ENCODE measurements around the gene MTFR2. TPM values are rescaled to one million over a fixed set of nuclear protein-coding genes. Genes with fewer than 3 reads are reported as not detected.
A peak's percentile ranks its signal among the peaks of the same experiment; 100 is the strongest.

The MTFR2 gene
- total and polyA plus RNA-seq, 2 of the 13 experiments (the other 11 are each of a cell fraction or from before 2014, with no cell fraction given): 6.7 to 10.7 TPM

DNA sequence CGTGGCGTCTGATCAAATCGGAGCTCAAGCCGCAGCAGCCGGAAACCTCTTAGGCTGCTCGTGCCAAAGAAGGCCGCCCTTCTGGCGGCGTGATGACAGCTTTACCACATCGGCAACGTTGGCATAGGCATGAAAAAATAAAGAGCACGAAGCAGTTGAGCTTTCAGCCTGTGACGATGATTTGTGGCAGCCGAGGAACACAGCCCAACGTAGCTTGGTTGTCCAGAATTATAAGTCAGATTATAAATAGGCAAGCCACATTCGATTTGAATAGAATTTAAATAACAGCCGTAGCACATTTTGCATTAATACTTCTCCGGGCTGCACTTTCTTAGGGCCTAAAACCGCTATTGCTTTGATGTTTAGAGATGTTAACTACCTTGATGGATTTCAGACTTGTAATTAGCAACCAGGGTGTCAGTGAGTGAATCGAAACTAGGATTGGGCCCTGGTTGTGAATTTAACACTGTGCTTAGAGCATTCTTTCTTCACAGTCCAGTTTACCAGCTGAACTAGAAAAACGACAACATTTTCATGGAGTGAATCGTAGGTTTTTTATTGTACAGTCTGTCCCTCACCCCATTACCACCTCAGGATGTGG, 40.4 kb upstream of the MTFR2 start (continued):
- TF ChIP-seq ASH2L (IDR thresholded peaks at IDR 0.05; ENCODE audit: insufficient read length, low read depth, low read length) (no peak), ZNF891 (CRISPR knock-in tag; IDR thresholded peaks at IDR 0.05) (peak; percentile 57; the same call in 1 of the 2 replicates), XBP1 (CRISPR knock-in tag; IDR thresholded peaks at IDR 0.05) (0 out of 2 replicates have a peak, but pooled peaks have one; percentile 15), NR2C2 (CRISPR knock-in tag; IDR thresholded peaks at IDR 0.05; ENCODE audit: borderline replicate concordance) (no peak), HOXA5 (CRISPR knock-in tag; IDR thresholded peaks at IDR 0.05) (no peak), NCOA1 (CRISPR knock-in tag; IDR thresholded peaks at IDR 0.05) (0 out of 2 replicates have a peak, but pooled peaks have one; percentile 0), ZNF766 (CRISPR knock-in tag; IDR thresholded peaks at IDR 0.05; ENCODE audit: borderline replicate concordance) (peak; percentile 57; the same call in 1 of the 2 replicates), ZNF703 (CRISPR knock-in tag; IDR thresholded peaks at IDR 0.05; ENCODE audit: borderline replicate concordance) (no peak), RARG (CRISPR knock-in tag; IDR thresholded peaks at IDR 0.05; ENCODE audit: low read depth) (no peak), ZNF746 (CRISPR knock-in tag; IDR thresholded peaks at IDR 0.05) (peak; percentile 67; the same call in 1 of the 2 replicates), BHLHE40 (IDR thresholded peaks at IDR 0.05; ENCODE audit: low read length) (peak; percentile 61; the same call in 1 of the 2 replicates), ZSCAN9 (CRISPR knock-in tag; IDR thresholded peaks at IDR 0.05; ENCODE audit: borderline replicate concordance) (0 out of 2 replicates have a peak, but pooled peaks have one; percentile 14), ZNF788 (CRISPR knock-in tag; IDR thresholded peaks at IDR 0.05; ENCODE audit: borderline replicate concordance) (0 out of 2 replicates have a peak, but pooled peaks have one; percentile 13)
- TF ChIP-seq, protein P1, sequence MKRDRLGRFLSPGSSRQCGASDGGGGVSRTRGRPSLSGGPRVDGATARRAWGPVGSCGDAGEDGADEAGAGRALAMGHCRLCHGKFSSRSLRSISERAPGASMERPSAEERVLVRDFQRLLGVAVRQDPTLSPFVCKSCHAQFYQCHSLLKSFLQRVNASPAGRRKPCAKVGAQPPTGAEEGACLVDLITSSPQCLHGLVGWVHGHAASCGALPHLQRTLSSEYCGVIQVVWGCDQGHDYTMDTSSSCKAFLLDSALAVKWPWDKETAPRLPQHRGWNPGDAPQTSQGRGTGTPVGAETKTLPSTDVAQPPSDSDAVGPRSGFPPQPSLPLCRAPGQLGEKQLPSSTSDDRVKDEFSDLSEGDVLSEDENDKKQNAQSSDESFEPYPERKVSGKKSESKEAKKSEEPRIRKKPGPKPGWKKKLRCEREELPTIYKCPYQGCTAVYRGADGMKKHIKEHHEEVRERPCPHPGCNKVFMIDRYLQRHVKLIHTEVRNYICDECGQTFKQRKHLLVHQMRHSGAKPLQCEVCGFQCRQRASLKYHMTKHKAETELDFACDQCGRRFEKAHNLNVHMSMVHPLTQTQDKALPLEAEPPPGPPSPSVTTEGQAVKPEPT (CRISPR knock-in tag; IDR thresholded peaks at IDR 0.05; ENCODE audit: low read depth): 0 out of 2 replicates have a peak, but pooled peaks have one; percentile 12
- TF ChIP-seq, protein P2, sequence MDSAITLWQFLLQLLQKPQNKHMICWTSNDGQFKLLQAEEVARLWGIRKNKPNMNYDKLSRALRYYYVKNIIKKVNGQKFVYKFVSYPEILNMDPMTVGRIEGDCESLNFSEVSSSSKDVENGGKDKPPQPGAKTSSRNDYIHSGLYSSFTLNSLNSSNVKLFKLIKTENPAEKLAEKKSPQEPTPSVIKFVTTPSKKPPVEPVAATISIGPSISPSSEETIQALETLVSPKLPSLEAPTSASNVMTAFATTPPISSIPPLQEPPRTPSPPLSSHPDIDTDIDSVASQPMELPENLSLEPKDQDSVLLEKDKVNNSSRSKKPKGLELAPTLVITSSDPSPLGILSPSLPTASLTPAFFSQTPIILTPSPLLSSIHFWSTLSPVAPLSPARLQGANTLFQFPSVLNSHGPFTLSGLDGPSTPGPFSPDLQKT (CRISPR knock-in tag; IDR thresholded peaks at IDR 0.05; ENCODE audit: borderline replicate concordance): 0 out of 2 replicates have a peak, but pooled peaks have one; percentile 13
- TF ChIP-seq, protein P3, sequence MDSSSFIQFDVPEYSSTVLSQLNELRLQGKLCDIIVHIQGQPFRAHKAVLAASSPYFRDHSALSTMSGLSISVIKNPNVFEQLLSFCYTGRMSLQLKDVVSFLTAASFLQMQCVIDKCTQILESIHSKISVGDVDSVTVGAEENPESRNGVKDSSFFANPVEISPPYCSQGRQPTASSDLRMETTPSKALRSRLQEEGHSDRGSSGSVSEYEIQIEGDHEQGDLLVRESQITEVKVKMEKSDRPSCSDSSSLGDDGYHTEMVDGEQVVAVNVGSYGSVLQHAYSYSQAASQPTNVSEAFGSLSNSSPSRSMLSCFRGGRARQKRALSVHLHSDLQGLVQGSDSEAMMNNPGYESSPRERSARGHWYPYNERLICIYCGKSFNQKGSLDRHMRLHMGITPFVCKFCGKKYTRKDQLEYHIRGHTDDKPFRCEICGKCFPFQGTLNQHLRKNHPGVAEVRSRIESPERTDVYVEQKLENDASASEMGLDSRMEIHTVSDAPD (CRISPR knock-in tag; IDR thresholded peaks at IDR 0.05): peak; percentile 57; the same call in 1 of the 2 replicates
- TF ChIP-seq, protein P4, sequence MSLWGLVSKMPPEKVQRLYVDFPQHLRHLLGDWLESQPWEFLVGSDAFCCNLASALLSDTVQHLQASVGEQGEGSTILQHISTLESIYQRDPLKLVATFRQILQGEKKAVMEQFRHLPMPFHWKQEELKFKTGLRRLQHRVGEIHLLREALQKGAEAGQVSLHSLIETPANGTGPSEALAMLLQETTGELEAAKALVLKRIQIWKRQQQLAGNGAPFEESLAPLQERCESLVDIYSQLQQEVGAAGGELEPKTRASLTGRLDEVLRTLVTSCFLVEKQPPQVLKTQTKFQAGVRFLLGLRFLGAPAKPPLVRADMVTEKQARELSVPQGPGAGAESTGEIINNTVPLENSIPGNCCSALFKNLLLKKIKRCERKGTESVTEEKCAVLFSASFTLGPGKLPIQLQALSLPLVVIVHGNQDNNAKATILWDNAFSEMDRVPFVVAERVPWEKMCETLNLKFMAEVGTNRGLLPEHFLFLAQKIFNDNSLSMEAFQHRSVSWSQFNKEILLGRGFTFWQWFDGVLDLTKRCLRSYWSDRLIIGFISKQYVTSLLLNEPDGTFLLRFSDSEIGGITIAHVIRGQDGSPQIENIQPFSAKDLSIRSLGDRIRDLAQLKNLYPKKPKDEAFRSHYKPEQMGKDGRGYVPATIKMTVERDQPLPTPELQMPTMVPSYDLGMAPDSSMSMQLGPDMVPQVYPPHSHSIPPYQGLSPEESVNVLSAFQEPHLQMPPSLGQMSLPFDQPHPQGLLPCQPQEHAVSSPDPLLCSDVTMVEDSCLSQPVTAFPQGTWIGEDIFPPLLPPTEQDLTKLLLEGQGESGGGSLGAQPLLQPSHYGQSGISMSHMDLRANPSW (CRISPR knock-in tag; IDR thresholded peaks at IDR 0.05; ENCODE audit: borderline replicate concordance): 0 out of 2 replicates have a peak, but pooled peaks have one; percentile 12
- TF ChIP-seq, protein P5, sequence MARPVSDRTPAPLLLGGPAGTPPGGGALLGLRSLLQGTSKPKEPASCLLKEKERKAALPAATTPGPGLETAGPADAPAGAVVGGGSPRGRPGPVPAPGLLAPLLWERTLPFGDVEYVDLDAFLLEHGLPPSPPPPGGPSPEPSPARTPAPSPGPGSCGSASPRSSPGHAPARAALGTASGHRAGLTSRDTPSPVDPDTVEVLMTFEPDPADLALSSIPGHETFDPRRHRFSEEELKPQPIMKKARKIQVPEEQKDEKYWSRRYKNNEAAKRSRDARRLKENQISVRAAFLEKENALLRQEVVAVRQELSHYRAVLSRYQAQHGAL (CRISPR knock-in tag; IDR thresholded peaks at IDR 0.05; ENCODE audit: not compliant biosample characterization): peak; percentile 33

Data from HepG2 (cell line).